Suprapubic skin (tissue), 4 donors: ENCODE data around the gene SPATA6L.

Experiments
- CTCF ChIP-seq, 2 donors: fragments of 200-600 bp in 1 of 2; fragments of 450-650 bp in 1 of 2; sonication (generic) in 1 of 2; IDR thresholded peaks; one replicate each; pipeline ENCODE4 v1.5.1; 2016 to 2019; ENCODE audit warnings: antibody characterized with exemption in 2 of 2, mild to moderate bottlenecking in 1 of 2, moderate library complexity in 1 of 2
- POLR2A ChIP-seq, 2 donors: fragments of 450-650 bp; IDR thresholded peaks; one replicate each; pipeline ENCODE4 v1.6.1; 2017; ENCODE audit warnings: antibody characterized with exemption in 2 of 2, mild to moderate bottlenecking in 2 of 2, moderate library complexity in 2 of 2
- POLR2AphosphoS5 ChIP-seq, 3 donors: sonication (generic); formaldehyde crosslinking; IDR thresholded peaks; one replicate each; pipeline ENCODE4 v1.6.1; 2017; ENCODE audit warnings: antibody characterized with exemption in 3 of 3

- TF ChIP-seq CTCF (IDR thresholded peaks at IDR 0.05) (no peak), POLR2A (IDR thresholded peaks at IDR 0.05) (no peak), POLR2AphosphoS5 (IDR thresholded peaks at IDR 0.05) (no peak)
Observed at GRCh38 chr9:4642351-4642750, 23.9 kb downstream of the SPATA6L start.
